ENCODE data around the gene EPG5. TPM values are rescaled to one million over a fixed set of nuclear protein-coding genes. Genes with fewer than 3 reads are reported as not detected.

The EPG5 gene
- total and polyA plus RNA-seq, 2 donors (not counting 3 experiments of a cell fraction or from before 2014, with no cell fraction given) = 16.7 to 25.6 TPM

DNA sequence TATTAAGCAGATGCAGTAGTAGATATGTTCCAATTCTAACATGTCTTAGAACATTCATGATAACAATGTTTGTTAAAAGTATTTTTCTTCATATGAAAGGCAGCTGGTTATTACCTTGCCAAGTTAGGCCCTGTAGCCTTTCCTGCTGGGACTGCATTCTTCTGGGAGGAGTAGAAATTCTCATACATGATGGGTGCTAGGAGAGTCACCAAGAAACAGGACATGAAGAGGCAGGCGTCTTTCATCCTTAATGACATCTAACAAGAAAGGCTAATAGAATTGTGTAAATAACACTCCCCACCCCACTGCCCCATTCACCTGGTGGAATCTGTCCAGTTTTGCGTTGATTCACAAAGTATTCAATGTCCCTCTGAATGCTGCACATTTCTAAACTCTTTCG lies 24.7 kb upstream of the EPG5 start:
- no peak overlapping the region for H3K4me2 ChIP-seq (ENCODE audit: insufficient read depth, low read length)
- H3K4me1 ChIP-seq (ENCODE audit: control insufficient read depth, extremely low read depth, insufficient read depth, low read length) = peaks cover 7% of the 10 kb centered on the region
- ChIA-PET CTCF (interaction anchor here (1.4 kb wide), 1 partner anchor 19 kb away, joined by 3 read pairs; no protein-coding TSS in a partner anchor), POLR2A (no interaction called here)
- no peak overlapping the region for H3K9ac ChIP-seq (replicated peaks; ENCODE audit: extremely low read depth, insufficient read depth, low read length)
- no peak overlapping the region for H3K4me3 ChIP-seq (replicated peaks in 1 of 3; ENCODE audit: insufficient read depth in 1 of 3, low read depth in 1 of 3, low read length in 3 of 3)
- no peak overlapping the region for H3K27ac ChIP-seq (ENCODE audit: insufficient read depth, low read depth, low read length)
- H2AFZ ChIP-seq (ENCODE audit: low read depth, low read length) = no peak overlapping the region
- H3K79me2 ChIP-seq (ENCODE audit: control insufficient read depth, insufficient read depth, low read length) = no peaks in the 10 kb centered on the region
- dilution Hi-C loops (cut with MboI; ENCODE audit: extremely low pct_ligation_motif_present, low sequenced_read_pairs) = no loop called here
- H3K9me1 ChIP-seq (replicated peaks; ENCODE audit: control insufficient read depth, extremely low read depth, insufficient read depth, low read length) = no peaks in the 10 kb centered on the region
- TF ChIP-seq EZH2 (IDR thresholded peaks at IDR 0.05; ENCODE audit: borderline replicate concordance, low read depth, low read length, severe bottlenecking) = no peak
- no peak for TF ChIP-seq CTCF (IDR thresholded peaks at IDR 0.05; ENCODE audit: extremely low read depth in 1 of 2, insufficient read depth in 1 of 2, low read depth in 1 of 2, low read length in 2 of 2)
- no peak for TF ChIP-seq JUN (IDR thresholded peaks at IDR 0.05; ENCODE audit: borderline replicate concordance, insufficient read depth, insufficient read length, low read depth)
- TF ChIP-seq MYC (IDR thresholded peaks at IDR 0.05; ENCODE audit: low read depth, low read length) = no peak
- no peak for TF ChIP-seq POLR2A (IDR thresholded peaks at IDR 0.05; ENCODE audit: low read depth, low read length)
- no peak for TF ChIP-seq GATA2 (IDR thresholded peaks at IDR 0.05; ENCODE audit: insufficient read depth, insufficient read length, low read depth, low read length)
- no peak for TF ChIP-seq FOS (IDR thresholded peaks at IDR 0.05; ENCODE audit: borderline replicate concordance, insufficient read depth, low read length)
- DNase-seq (ENCODE audit: low read depth, low spot score) (no peak), FAIRE-seq (no peak)
- H3K36me3 ChIP-seq (ENCODE audit: control insufficient read depth in 2 of 2, extremely low read depth in 1 of 2, insufficient read depth in 2 of 2, low read length in 2 of 2) = no peaks in the 10 kb centered on the region
- no TSS peak for BruUV-seq (replicated peaks)
- H3K9me3 ChIP-seq (replicated peaks; ENCODE audit: control insufficient read depth, insufficient read depth, low read length) = no peaks in the 10 kb centered on the region
- intact Hi-C loops (cut with micrococcal nuclease) = no loop called here
- H3K27me3 ChIP-seq (ENCODE audit: control insufficient read depth in 2 of 2, insufficient read depth in 2 of 2, low read length in 2 of 2) = no peaks in the 10 kb centered on the region
- no peaks in the 10 kb centered on the region for H4K20me1 ChIP-seq (replicated peaks; ENCODE audit: control insufficient read depth, extremely low read depth, insufficient read depth, low read length)
